ENCODE results near the gene ASIC4. TPM values are rescaled to one million over a fixed set of nuclear protein-coding genes. Genes with fewer than 3 reads are reported as not detected.

Gene ASIC4
- total and polyA plus RNA-seq, 9 of the 15 experiments (the other 6 are each of a cell fraction or from before 2014, with no cell fraction given): 0.07 to 19.2 (median 4.8) TPM

- TF ChIP-seq GTF2E2 (tag; IDR thresholded peaks at IDR 0.05): no peak
- no peak for TF ChIP-seq E2F3 (CRISPR knock-in tag; IDR thresholded peaks at IDR 0.05)
- TF ChIP-seq RB1 (IDR thresholded peaks at IDR 0.05; ENCODE audit: low read depth): peak; percentile 56; the same call in 1 of the 2 replicates
- TF ChIP-seq CTCF (IDR thresholded peaks at IDR 0.05 in 2 of 3, conservative IDR thresholded peaks at IDR 0.05 in 1 of 3; ENCODE audit: insufficient read depth in 2 of 3, low read depth in 1 of 3, low read length in 3 of 3): peak; percentile 91 to 98 (median 97)
- TF ChIP-seq CTBP1 (IDR thresholded peaks at IDR 0.05; ENCODE audit: borderline replicate concordance): peak; percentile 33; the same call in 1 of the 2 replicates
- TF ChIP-seq RAD21 (CRISPR knock-in tag; conservative IDR thresholded peaks at IDR 0.05 in 1 of 2, IDR thresholded peaks at IDR 0.05 in 1 of 2): peak; percentile 98 to 99
- TF ChIP-seq ZBTB33 (CRISPR knock-in tag; IDR thresholded peaks at IDR 0.05): peak; percentile 21; the same call in 1 of the 2 replicates
- TF ChIP-seq ZFX (CRISPR knock-in tag; IDR thresholded peaks at IDR 0.05): no peak
- peak; percentile 16; the same call in 1 of the 2 replicates for TF ChIP-seq ESRRA (IDR thresholded peaks at IDR 0.05; ENCODE audit: borderline replicate concordance, low read depth)
- peak; percentile 99 for TF ChIP-seq SMC3 (conservative IDR thresholded peaks at IDR 0.05; ENCODE audit: insufficient read depth, low read depth, low read length)
- TF ChIP-seq ZNF644 (tag; IDR thresholded peaks at IDR 0.05; ENCODE audit: low read depth): no peak
- TF ChIP-seq TCF3 (CRISPR knock-in tag; IDR thresholded peaks at IDR 0.05): peak; percentile 48; the same call in 1 of the 2 replicates
- peak in 1 of 3 experiments; percentile 49 for TF ChIP-seq YY1 (IDR thresholded peaks at IDR 0.05; ENCODE audit: borderline replicate concordance in 1 of 3, control insufficient read depth in 1 of 3, extremely low read depth in 1 of 3, insufficient read depth in 3 of 3, insufficient read length in 1 of 3, insufficient replicate concordance in 2 of 3, low read depth in 1 of 3, low read length in 2 of 3)
- TF ChIP-seq TFAP4 (CRISPR knock-in tag; IDR thresholded peaks at IDR 0.05; ENCODE audit: borderline replicate concordance): peak; percentile 76; the same call in 1 of the 2 replicates
- 0 out of 2 replicates have a peak, but pooled peaks have one; percentile 13 for TF ChIP-seq MTA3 (IDR thresholded peaks at IDR 0.05; ENCODE audit: borderline replicate concordance)
- TF ChIP-seq ZNF12 (CRISPR knock-in tag; IDR thresholded peaks at IDR 0.05): no peak
- TF ChIP-seq VEZF1 (CRISPR knock-in tag; IDR thresholded peaks at IDR 0.05): peak; percentile 58; the same call in 1 of the 2 replicates
- peak; percentile 14; the same call in 1 of the 2 replicates for TF ChIP-seq HCFC1 (IDR thresholded peaks at IDR 0.05; ENCODE audit: low read depth, low read length)
- TF ChIP-seq LCOR (CRISPR knock-in tag; IDR thresholded peaks at IDR 0.05): 0 out of 2 replicates have a peak, but pooled peaks have one; percentile 38
Measured at GRCh38 chr2:219530048-219530963, 16.0 kb downstream of the ASIC4 start (continued).

Measured in K562 (cell line).